SH-SY5Y (cell line): ENCODE results near the gene SARDH.

Source experiments
- GATA2 ChIP-seq: IDR thresholded peaks from 2 replicates; pipeline ENCODE4 v1.6.1; 2011; ENCODE audit warnings: mild to moderate bottlenecking, low read depth, low read length
- GATA3 ChIP-seq: IDR thresholded peaks from 2 replicates; pipeline ENCODE4 v1.6.1; 2011; ENCODE audit warnings: low read depth, mild to moderate bottlenecking, low read length, moderate library complexity

GRCh38 chr9:133715295-133715865, 22.8 kb downstream of the SARDH start:
- TF ChIP-seq GATA2 (no peak), GATA3 (no peak)
